Left lung (tissue), 10 donors: ENCODE measurements around the gene ITIH5. TPM values are rescaled to one million over a fixed set of nuclear protein-coding genes. Genes with fewer than 3 reads are reported as not detected.

Experiments used
- ATAC-seq: fragments of 200-7000 bp; cut with Tn5 transposase; one replicate; pipeline ENCODE4 v1.9.1; 2020; ENCODE audit warnings: moderate library complexity
- DNase-seq, 4 donors: peaks; one replicate each; pipeline ENCODE4 v3.0.0-alpha.2; 2013 to 2020
- H3K27ac ChIP-seq, 2 donors: fragments of 200-600 bp; sonication (generic) in 1 of 2; one replicate each; pipeline versions ENCODE4 v1.5.0 to v1.8.0; 2020 to 2021
- H3K27me3 ChIP-seq, 2 donors: fragments of 200-600 bp; sonication (generic) in 1 of 2; one replicate each; pipeline versions ENCODE4 v1.5.0 to v1.8.0; 2020 to 2021
- H3K36me3 ChIP-seq, 2 donors: fragments of 200-600 bp; sonication (generic) in 1 of 2; one replicate each; pipeline versions ENCODE4 v1.5.0 to v1.8.0; 2020 to 2021
- H3K4me1 ChIP-seq, 2 donors: fragments of 200-600 bp; one replicate each; pipeline ENCODE4 v1.8.0; 2021
- H3K4me3 ChIP-seq, 2 donors: fragments of 200-600 bp; sonication (generic) in 1 of 2; one replicate each; pipeline versions ENCODE4 v1.5.0 to v1.8.0; 2020 to 2021; ENCODE audit warnings: mild to moderate bottlenecking in 1 of 2
- H3K9me3 ChIP-seq, 2 donors: fragments of 200-600 bp; sonication (generic) in 1 of 2; one replicate each; pipeline versions ENCODE4 v1.5.0 to v1.8.0; 2020 to 2021
- CTCF ChIP-seq, 2 donors: fragments of 200-600 bp; sonication (generic) in 1 of 2; IDR thresholded peaks; one replicate each; pipeline versions ENCODE4 v1.5.0 to v1.8.0; 2021; ENCODE audit warnings: antibody characterized with exemption in 2 of 2
- intact Hi-C, 2 donors: fragments of 100-400 bp; cut with DNase I; formaldehyde crosslinking; loops; one replicate each; pipeline versions ENCODE4 v1.11.2 to v1.14.2; 2022
- polyA plus RNA-seq, 6 donors: library from polyadenylated mRNA; unstranded; fragments of 120-200 nt; gene quantifications; one replicate each; pipeline ENCODE4 v1.2.1, GENCODE V29; 2013; ENCODE audit not compliant: insufficient read length in 6 of 6
- total RNA-seq, 2 donors: library from RNA; stranded (reverse); fragmentation: NEBNext Ultra II Directional; extraction: Animal tissue kit (Norgen Biotek cat#: 25700); gene quantifications; one replicate each; pipeline ENCODE4 v1.2.1, GENCODE V29; 2021
- donor health status: DM: no; HTN: yes; CAD: no.
- donor health status: DM: no; HTN: no; CAD: no.

Gene ITIH5
- total and polyA plus RNA-seq, 8 donors = 7.0 to 40.7 (median 29.9) TPM

- no peak overlapping the region for H3K27ac ChIP-seq
- TF ChIP-seq CTCF (IDR thresholded peaks at IDR 0.05) = no peak
- DNase-seq (no peak), ATAC-seq (no peak)
- no peaks in the 10 kb centered on the region for H3K9me3 ChIP-seq
- H3K4me3 ChIP-seq = no peak overlapping the region
- no peaks in the 10 kb centered on the region for H3K4me1 ChIP-seq
- no peaks in the 10 kb centered on the region for H3K36me3 ChIP-seq
- intact Hi-C loops = no loop called here
- H3K27me3 ChIP-seq = no peaks in the 10 kb centered on the region
These were observed 86.2 kb downstream of the ITIH5 start for GRCh38 chr10:7580520-7580919.

GRCh38 chr10:7579681-7580080 lies 87.1 kb downstream of the ITIH5 start:
- no peak for ATAC-seq
- H3K27me3 ChIP-seq = no peaks in the 10 kb centered on the region

GRCh38 chr10:7577579-7577978 lies 89.2 kb downstream of the ITIH5 start:
- no peaks in the 10 kb centered on the region for H3K36me3 ChIP-seq
- ATAC-seq (no peak), DNase-seq (no peak)
- no peak overlapping the region for H3K4me3 ChIP-seq
- intact Hi-C loops = no loop called here
- H3K27me3 ChIP-seq = no peaks in the 10 kb centered on the region
- TF ChIP-seq CTCF (IDR thresholded peaks at IDR 0.05) = no peak
- peak overlapping the region in 1 of 2 donors; percentile 25 for H3K27ac ChIP-seq
- H3K4me1 ChIP-seq = no peaks in the 10 kb centered on the region
- H3K9me3 ChIP-seq = no peaks in the 10 kb centered on the region

More at GRCh38 chr10:7579681-7580080, 87.1 kb downstream of the ITIH5 start:
- no peaks in the 10 kb centered on the region for H3K9me3 ChIP-seq
- no peaks in the 10 kb centered on the region for H3K4me1 ChIP-seq
- no peak overlapping the region for H3K27ac ChIP-seq
- DNase-seq = peak in 1 of 4 donors; percentile 72
- H3K36me3 ChIP-seq = no peaks in the 10 kb centered on the region
- no peak for TF ChIP-seq CTCF (IDR thresholded peaks at IDR 0.05)
- no peak overlapping the region for H3K4me3 ChIP-seq
- intact Hi-C loops = no loop called here

GRCh38 chr10:7577176-7577575 lies 89.6 kb downstream of the ITIH5 start:
- H3K27ac ChIP-seq = peak overlapping the region in 1 of 2 donors; percentile 25
- H3K4me1 ChIP-seq = peaks cover 0 to 3% of the 10 kb centered on the region in 2 donors

GRCh38 chr10:7576340-7576739 lies 90.4 kb downstream of the ITIH5 start:
- intact Hi-C loops = no loop called here
- no peak for DNase-seq
- no peak for TF ChIP-seq CTCF (IDR thresholded peaks at IDR 0.05)
- Histone ChIP-seq H3K27ac (no peak overlapping the region), H3K36me3 (no peaks in the 10 kb centered on the region), H3K4me1 (peaks cover 0 to 5% of the 10 kb centered on the region in 2 donors), H3K27me3 (no peaks in the 10 kb centered on the region), H3K9me3 (no peaks in the 10 kb centered on the region), H3K4me3 (no peak overlapping the region)
- no peak for ATAC-seq

More at GRCh38 chr10:7577176-7577575, 89.6 kb downstream of the ITIH5 start:
- no peak for ATAC-seq
- TF ChIP-seq CTCF (IDR thresholded peaks at IDR 0.05) = no peak
- H3K9me3 ChIP-seq = no peaks in the 10 kb centered on the region
- no peak for DNase-seq
- no peaks in the 10 kb centered on the region for H3K27me3 ChIP-seq
- intact Hi-C loops = no loop called here
- H3K4me3 ChIP-seq = no peak overlapping the region
- H3K36me3 ChIP-seq = no peaks in the 10 kb centered on the region
